Fibroblast of lung (primary cell): ENCODE data around the gene TANGO6. TPM values are rescaled to one million over a fixed set of nuclear protein-coding genes. Genes with fewer than 3 reads are reported as not detected.

Experiments used
- DNase-seq, 2 donors: peaks; one replicate each; pipeline versions ENCODE4 v3.0.0 to v3.0.0-alpha.2; 2010; ENCODE audit warnings: low read depth in 2 of 2
- H2AFZ ChIP-seq: 2 replicates; pipeline ENCODE4 v1.5.1; 2012; ENCODE audit warnings: low read length, control low read depth, inconsistent platforms
- H3K27ac ChIP-seq: 2 replicates; pipeline ENCODE4 v1.5.1; 2011; ENCODE audit warnings: low read length, control low read depth; ENCODE audit not compliant: insufficient read depth
- H3K27me3 ChIP-seq: 2 replicates; pipeline ENCODE4 v1.5.1; 2011; ENCODE audit warnings: mild to moderate bottlenecking, low read length; ENCODE audit not compliant: control insufficient read depth, insufficient read depth
- H3K36me3 ChIP-seq: 2 replicates; pipeline ENCODE4 v1.5.1; 2011; ENCODE audit warnings: low read length; ENCODE audit not compliant: control insufficient read depth, insufficient read depth
- H3K4me1 ChIP-seq: 2 replicates; pipeline ENCODE4 v1.5.1; 2011; ENCODE audit warnings: low read length; ENCODE audit not compliant: control insufficient read depth, insufficient read depth; ENCODE audit errors: extremely low read depth
- H3K4me2 ChIP-seq: 2 replicates; pipeline ENCODE4 v1.5.1; 2011; ENCODE audit warnings: low read length, control low read depth; ENCODE audit not compliant: insufficient read depth; ENCODE audit errors: extremely low read depth
- H3K4me3 ChIP-seq, 4 experiments: fragments of 200-600 bp in 1 of 4; sonication (generic) in 1 of 4; replicated peaks in 1 of 4; 2 replicates each; pipeline ENCODE4 v1.5.1; 2011 to 2016; ENCODE audit warnings: low read length in 4 of 4, low read depth in 3 of 4, mild to moderate bottlenecking in 3 of 4, control low read depth in 2 of 4, inconsistent platforms in 1 of 4, mixed read lengths in 1 of 4; ENCODE audit not compliant: insufficient read depth in 1 of 4; ENCODE audit errors: control extremely low read depth in 1 of 4
- H3K79me2 ChIP-seq: 2 replicates; pipeline ENCODE4 v1.5.1; 2012; ENCODE audit warnings: mild to moderate bottlenecking, low read length, inconsistent platforms; ENCODE audit not compliant: control insufficient read depth, insufficient read depth
- H3K9ac ChIP-seq: 2 replicates; pipeline ENCODE4 v1.5.1; 2011; ENCODE audit warnings: mild to moderate bottlenecking, low read length, control low read depth; ENCODE audit not compliant: insufficient read depth
- H3K9me3 ChIP-seq: 2 replicates; pipeline ENCODE4 v1.5.1; 2012; ENCODE audit warnings: low read depth, low read length; ENCODE audit not compliant: control insufficient read depth, insufficient read depth
- H4K20me1 ChIP-seq: 2 replicates; pipeline ENCODE4 v1.5.1; 2011; ENCODE audit warnings: low read length; ENCODE audit not compliant: control insufficient read depth, insufficient read depth; ENCODE audit errors: extremely low read depth
- EZH2 ChIP-seq: IDR thresholded peaks from 2 replicates; pipeline ENCODE4 v1.5.1; 2012; ENCODE audit warnings: low read length, control low read depth, mild to moderate bottlenecking; ENCODE audit errors: missing control alignments
- polyA plus RNA-seq, 2 donors: library from polyadenylated mRNA; depleted of rRNA in 1 of 2; stranded (reverse) in 1 of 2; unstranded in 1 of 2; fragments of >200 nt; gene quantifications; 2 replicates each; pipeline ENCODE4 v1.2.1, GENCODE V29; 2011 to 2012; ENCODE audit warnings: missing spikeins in 1 of 2
- total RNA-seq: library from RNA; depleted of rRNA; stranded (reverse); fragments of >200 nt; gene quantifications from 2 replicates; pipeline ENCODE4 v1.2.1, GENCODE V29; 2014
- TF ChIP-seq, protein P1 (sequence below), 2 donors: IDR thresholded peaks in 1 of 2; conservative IDR thresholded peaks in 1 of 2; 1 replicate in 1 of 2; 2 replicates in 1 of 2; pipeline ENCODE4 v1.5.1; 2011 to 2012; ENCODE audit warnings: low read length in 2 of 2, control low read depth in 1 of 2, inconsistent platforms in 1 of 2, low read depth in 1 of 2, mild to moderate bottlenecking in 1 of 2

The TANGO6 gene
- total and polyA plus RNA-seq, 2 donors (not counting 1 experiment from before 2014, with no cell fraction given) = 6.5 to 29.9 TPM

DNA sequence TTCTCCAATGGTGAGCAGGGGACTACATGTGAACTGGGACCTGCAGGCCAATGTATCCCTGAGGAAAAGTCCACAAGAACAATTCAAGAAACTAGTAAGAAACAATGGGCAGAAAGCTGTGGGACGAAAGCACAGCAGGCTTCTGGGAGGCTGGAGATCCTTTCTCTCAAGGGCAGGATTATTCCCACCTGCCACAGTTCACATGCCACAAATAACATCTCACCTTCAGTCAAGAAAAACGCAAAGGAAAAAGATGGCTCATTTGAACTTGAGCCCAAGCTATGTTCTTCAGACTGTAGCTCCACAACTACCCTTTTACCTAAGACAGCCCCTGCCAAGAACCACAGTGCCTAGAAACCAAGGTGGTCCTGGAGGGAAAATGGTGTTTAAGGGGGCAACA, 275.1 kb downstream of the TANGO6 start:
- Histone ChIP-seq H3K79me2 (peaks cover 5% of the 10 kb centered on the region), H3K27me3 (no peaks in the 10 kb centered on the region), H3K4me3 (no peak overlapping the region), H3K9ac (no peak overlapping the region), H3K9me3 (no peaks in the 10 kb centered on the region), H3K4me2 (no peak overlapping the region), H3K27ac (no peak overlapping the region), H2AFZ (no peak overlapping the region), H3K36me3 (peaks cover 13% of the 10 kb centered on the region), H3K4me1 (no peaks in the 10 kb centered on the region), H4K20me1 (no peaks in the 10 kb centered on the region)
- TF ChIP-seq, protein P1, sequence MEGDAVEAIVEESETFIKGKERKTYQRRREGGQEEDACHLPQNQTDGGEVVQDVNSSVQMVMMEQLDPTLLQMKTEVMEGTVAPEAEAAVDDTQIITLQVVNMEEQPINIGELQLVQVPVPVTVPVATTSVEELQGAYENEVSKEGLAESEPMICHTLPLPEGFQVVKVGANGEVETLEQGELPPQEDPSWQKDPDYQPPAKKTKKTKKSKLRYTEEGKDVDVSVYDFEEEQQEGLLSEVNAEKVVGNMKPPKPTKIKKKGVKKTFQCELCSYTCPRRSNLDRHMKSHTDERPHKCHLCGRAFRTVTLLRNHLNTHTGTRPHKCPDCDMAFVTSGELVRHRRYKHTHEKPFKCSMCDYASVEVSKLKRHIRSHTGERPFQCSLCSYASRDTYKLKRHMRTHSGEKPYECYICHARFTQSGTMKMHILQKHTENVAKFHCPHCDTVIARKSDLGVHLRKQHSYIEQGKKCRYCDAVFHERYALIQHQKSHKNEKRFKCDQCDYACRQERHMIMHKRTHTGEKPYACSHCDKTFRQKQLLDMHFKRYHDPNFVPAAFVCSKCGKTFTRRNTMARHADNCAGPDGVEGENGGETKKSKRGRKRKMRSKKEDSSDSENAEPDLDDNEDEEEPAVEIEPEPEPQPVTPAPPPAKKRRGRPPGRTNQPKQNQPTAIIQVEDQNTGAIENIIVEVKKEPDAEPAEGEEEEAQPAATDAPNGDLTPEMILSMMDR (conservative IDR thresholded peaks at IDR 0.05 in 1 of 2, IDR thresholded peaks at IDR 0.05 in 1 of 2; ENCODE audit: low read depth in 1 of 2, low read length in 2 of 2) = no peak
- no peak for TF ChIP-seq EZH2
- no peak for DNase-seq

DNA sequence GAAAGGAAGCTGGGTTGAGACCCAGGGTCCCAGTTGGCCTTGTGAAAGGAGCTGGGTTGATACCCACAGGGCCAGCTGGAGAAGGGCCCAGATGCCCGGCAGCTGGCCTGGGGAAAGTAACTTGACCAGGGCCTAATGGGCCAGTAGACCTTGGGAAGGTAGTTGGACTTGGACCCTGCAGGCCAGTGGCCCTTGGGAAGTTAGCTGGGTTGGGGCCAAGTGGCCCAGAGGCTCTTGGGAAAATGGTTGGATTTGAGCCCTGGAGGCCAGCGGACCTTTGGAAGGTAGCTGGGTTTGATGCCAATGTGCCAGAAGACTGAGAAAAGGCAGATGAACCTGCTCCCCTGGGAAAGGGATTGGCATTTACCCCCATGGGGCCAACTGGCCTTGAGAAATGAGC, 275.7 kb downstream of the TANGO6 start:
- no peaks in the 10 kb centered on the region for H4K20me1 ChIP-seq
- peaks cover 6% of the 10 kb centered on the region for H3K79me2 ChIP-seq
- no peaks in the 10 kb centered on the region for H3K27me3 ChIP-seq
- H3K4me2 ChIP-seq = no peak overlapping the region
- H3K9me3 ChIP-seq = no peaks in the 10 kb centered on the region
- TF ChIP-seq, protein P1 (conservative IDR thresholded peaks at IDR 0.05 in 1 of 2, IDR thresholded peaks at IDR 0.05 in 1 of 2; ENCODE audit: low read depth in 1 of 2, low read length in 2 of 2) = no peak
- no peak for TF ChIP-seq EZH2
- no peak overlapping the region for H3K4me3 ChIP-seq
- no peak for DNase-seq
- no peaks in the 10 kb centered on the region for H3K4me1 ChIP-seq
- no peak overlapping the region for H3K27ac ChIP-seq
- H3K9ac ChIP-seq = no peak overlapping the region
- H2AFZ ChIP-seq = no peak overlapping the region
- peaks cover 13% of the 10 kb centered on the region for H3K36me3 ChIP-seq

DNA sequence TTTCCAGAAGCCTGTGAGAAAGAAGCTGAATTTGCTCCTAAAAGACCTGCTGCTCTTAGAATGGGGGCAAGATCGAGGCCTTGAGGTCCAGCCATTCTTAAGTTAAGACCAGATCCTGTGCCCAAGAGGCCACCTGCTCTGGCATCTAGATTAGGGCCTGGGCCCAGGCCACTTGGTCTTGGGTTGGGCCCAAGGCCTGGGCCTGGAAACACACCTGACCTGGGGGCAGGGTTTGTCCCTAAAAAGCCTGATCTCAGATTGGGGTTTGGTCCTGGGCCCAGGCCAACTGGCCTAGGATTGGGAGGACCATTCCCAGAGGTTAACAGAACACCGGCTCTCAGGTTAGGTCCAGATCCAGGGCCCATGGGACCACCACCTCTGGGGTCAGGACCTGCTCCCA, 276.2 kb downstream of the TANGO6 start:
- Histone ChIP-seq H3K27me3 (no peaks in the 10 kb centered on the region), H3K79me2 (peaks cover 6% of the 10 kb centered on the region), H3K36me3 (peaks cover 13% of the 10 kb centered on the region), H3K9ac (no peak overlapping the region), H2AFZ (no peak overlapping the region), H3K4me2 (no peak overlapping the region), H3K9me3 (no peaks in the 10 kb centered on the region), H3K27ac (no peak overlapping the region), H4K20me1 (no peaks in the 10 kb centered on the region), H3K4me3 (no peak overlapping the region), H3K4me1 (no peaks in the 10 kb centered on the region)
- DNase-seq = no peak
- TF ChIP-seq EZH2 = no peak
- TF ChIP-seq, protein P1 (conservative IDR thresholded peaks at IDR 0.05 in 1 of 2, IDR thresholded peaks at IDR 0.05 in 1 of 2; ENCODE audit: low read depth in 1 of 2, low read length in 2 of 2) = no peak
